Measurements from ENCODE around the gene AGXT. TPM values are rescaled to one million over a fixed set of nuclear protein-coding genes. Genes with fewer than 3 reads are reported as not detected.
"Not testable (repeated sequence)": the region's sequence is repeated elsewhere in the genome, so short reads cannot be mapped to it uniquely, and the experiment has no call there.

The AGXT gene
- total RNA-seq, 1 donor from 2014 or later = not detected

GRCh38 chr2:240839152-240840143 is 29.2 kb upstream of the AGXT start:
- no peak for DNase-seq (ENCODE audit: low read depth)

GRCh38 chr2:240840435-240841060 is 28.1 kb upstream of the AGXT start:
- DNase-seq (ENCODE audit: low read depth) = peak; percentile 50

- not testable (repeated sequence) for DNase-seq (ENCODE audit: low read depth)
Measured at GRCh38 chr2:240846309-240846708, 22.3 kb upstream of the AGXT start.

- DNase-seq (ENCODE audit: low read depth) = no peak
Measured at GRCh38 chr2:240846873-240847595, 21.6 kb upstream of the AGXT start.

GRCh38 chr2:240847817-240848216 is 20.8 kb upstream of the AGXT start:
- no peak for DNase-seq (ENCODE audit: low read depth)

GRCh38 chr2:240848900-240849680 is 19.5 kb upstream of the AGXT start:
- DNase-seq (ENCODE audit: low read depth) = no peak

GRCh38 chr2:240850026-240850425 is 18.6 kb upstream of the AGXT start:
- DNase-seq (ENCODE audit: low read depth) = no peak

- DNase-seq (ENCODE audit: low read depth) = no peak
Measured at GRCh38 chr2:240850756-240851077, 17.9 kb upstream of the AGXT start.

- DNase-seq (ENCODE audit: low read depth) = peak; percentile 53
Measured at GRCh38 chr2:240851078-240851991, 17.3 kb upstream of the AGXT start.

GRCh38 chr2:240852671-240853314 is 15.8 kb upstream of the AGXT start:
- DNase-seq (ENCODE audit: low read depth) = no peak

- DNase-seq (ENCODE audit: low read depth) = no peak
Measured at GRCh38 chr2:240855670-240856069, 13.0 kb upstream of the AGXT start.

GRCh38 chr2:240856151-240856980 is 12.3 kb upstream of the AGXT start:
- no peak for DNase-seq (ENCODE audit: low read depth)

GRCh38 chr2:240857039-240858008 is 11.3 kb upstream of the AGXT start:
- no peak for DNase-seq (ENCODE audit: low read depth)

GRCh38 chr2:240858321-240858720 is 10.3 kb upstream of the AGXT start:
- no peak for DNase-seq (ENCODE audit: low read depth)

- DNase-seq (ENCODE audit: low read depth) = no peak
Measured at GRCh38 chr2:240858871-240859270, 9.8 kb upstream of the AGXT start.

- no peak for DNase-seq (ENCODE audit: low read depth)
Measured at GRCh38 chr2:240861547-240861946, 7.1 kb upstream of the AGXT start.

GRCh38 chr2:240864475-240864874 is 4.1 kb upstream of the AGXT start:
- DNase-seq (ENCODE audit: low read depth) = no peak

GRCh38 chr2:240865391-240865790 is 3.2 kb upstream of the AGXT start:
- DNase-seq (ENCODE audit: low read depth) = no peak
